Testis (tissue), 3 donors: ENCODE data around the gene MACROD2. TPM values are rescaled to one million over a fixed set of nuclear protein-coding genes. Genes with fewer than 3 reads are reported as not detected.

Source experiments
- DNase-seq: peaks from one replicate; pipeline ENCODE4 v3.0.0-alpha.2; 2019
- H3K27ac ChIP-seq, 2 donors: fragments of 200-600 bp; sonication (generic); one replicate each; pipeline ENCODE4 v1.5.1; 2019
- H3K27me3 ChIP-seq: fragments of 200-600 bp; sonication (generic); one replicate; pipeline ENCODE4 v1.5.1; 2019
- H3K36me3 ChIP-seq: fragments of 200-600 bp; sonication (generic); one replicate; pipeline ENCODE4 v1.5.1; 2017; ENCODE audit warnings: low read depth; ENCODE audit errors: missing control alignments
- H3K4me1 ChIP-seq: fragments of 200-600 bp; sonication (generic); one replicate; pipeline ENCODE4 v1.5.1; 2019
- H3K4me3 ChIP-seq, 2 donors: fragments of 200-600 bp; sonication (generic); one replicate each; pipeline ENCODE4 v1.5.1; 2017 to 2019
- H3K9me3 ChIP-seq: fragments of 200-600 bp; sonication (generic); one replicate; pipeline ENCODE4 v1.5.1; 2017
- CTCF ChIP-seq, 3 experiments: fragments of 450-650 bp in 2 of 3; fragments of 200-600 bp in 1 of 3; sonication (generic) in 1 of 3; IDR thresholded peaks; one replicate each; pipeline ENCODE4 v1.5.1; 2016 to 2019; ENCODE audit warnings: antibody characterized with exemption in 3 of 3, mild to moderate bottlenecking in 2 of 3, moderate library complexity in 1 of 3
- POLR2A ChIP-seq: fragments of 450-650 bp; IDR thresholded peaks from one replicate; pipeline ENCODE4 v1.6.1; 2017; ENCODE audit warnings: antibody characterized with exemption, mild to moderate bottlenecking, moderate library complexity
- WGBS, 2 donors: methylation state at CpG; one replicate each; pipeline ENCODE4 v1.1.5; 2018; 5-methylcytosine and 5-hydroxymethylcytosine counted together
- intact Hi-C: fragments of 100-400 bp; cut with DNase I; formaldehyde crosslinking; loops from one replicate; pipeline ENCODE4 v1.15.1; 2023; ENCODE audit warnings: low total_unique reads
- polyA plus RNA-seq: library from polyadenylated mRNA; stranded (reverse); fragments of 350-450 nt; fragmentation: Illumina TruSeq; extraction: RNeasy Lipid Tissue Mini Kit (QIAGEN cat#74804); gene quantifications from one replicate; pipeline ENCODE4 v1.2.3, GENCODE V29; 2014; ENCODE audit warnings: low read depth, low replicate concordance; ENCODE audit not compliant: insufficient read depth
- total RNA-seq, 2 donors: library from RNA; depleted of rRNA; stranded (reverse); fragments of >200 nt; gene quantifications; one replicate each; pipeline ENCODE4 v1.2.3, GENCODE V29; 2016

MACROD2 gene
- total and polyA plus RNA-seq, 3 donors from 2014 or later = 12.6 to 20.6 (median 16.8) TPM

GRCh38 chr20:14959506-14960475, 964.5 kb downstream of the MACROD2 start:
- Histone ChIP-seq H3K4me1 (no peaks in the 10 kb centered on the region), H3K36me3 (no peaks in the 10 kb centered on the region), H3K27ac (no peak overlapping the region), H3K27me3 (no peaks in the 10 kb centered on the region), H3K9me3 (no peaks in the 10 kb centered on the region), H3K4me3 (no peak overlapping the region)
- DNase-seq = no peak
- 89 to 90% methylated on average over 7 of the region's 7 CpGs for WGBS, 2 donors
- intact Hi-C loops = no loop called here
- TF ChIP-seq POLR2A (no peak), CTCF (IDR thresholded peaks at IDR 0.05) (no peak)

- H3K36me3 ChIP-seq = no peaks in the 10 kb centered on the region
- intact Hi-C loops = no loop called here
- H3K9me3 ChIP-seq = no peaks in the 10 kb centered on the region
- no peaks in the 10 kb centered on the region for H3K4me1 ChIP-seq
- DNase-seq = no peak
- H3K4me3 ChIP-seq = no peak overlapping the region
- no peak overlapping the region for H3K27ac ChIP-seq
- no peaks in the 10 kb centered on the region for H3K27me3 ChIP-seq
- 94 to 97% methylated on average over 3 of the region's 3 CpGs for WGBS, 2 donors
- TF ChIP-seq CTCF (IDR thresholded peaks at IDR 0.05) (no peak), POLR2A (no peak)
Measured at GRCh38 chr20:14960831-14961230, 965.5 kb downstream of the MACROD2 start.

- Histone ChIP-seq H3K27ac (no peak overlapping the region), H3K36me3 (no peaks in the 10 kb centered on the region), H3K4me1 (no peaks in the 10 kb centered on the region), H3K9me3 (no peaks in the 10 kb centered on the region), H3K27me3 (no peaks in the 10 kb centered on the region), H3K4me3 (no peak overlapping the region)
- TF ChIP-seq CTCF (IDR thresholded peaks at IDR 0.05) (no peak), POLR2A (no peak)
- DNase-seq = no peak
- intact Hi-C loops = no loop called here
- WGBS, 2 donors = 55 to 61% methylated on average over 3 of the region's 3 CpGs
Measured at GRCh38 chr20:14963262-14963663, 967.9 kb downstream of the MACROD2 start.

GRCh38 chr20:14966203-14966602, 970.9 kb downstream of the MACROD2 start:
- no peak for DNase-seq
- TF ChIP-seq CTCF (IDR thresholded peaks at IDR 0.05) = no peak
- TF ChIP-seq POLR2A = no peak
- Histone ChIP-seq H3K9me3 (no peaks in the 10 kb centered on the region), H3K36me3 (no peaks in the 10 kb centered on the region), H3K4me1 (no peaks in the 10 kb centered on the region), H3K27me3 (no peaks in the 10 kb centered on the region), H3K27ac (no peak overlapping the region), H3K4me3 (no peak overlapping the region)
- WGBS, 2 donors = 91 to 92% methylated on average over 3 of the region's 3 CpGs
- intact Hi-C loops = no loop called here

GRCh38 chr20:14966808-14967207, 971.5 kb downstream of the MACROD2 start:
- Histone ChIP-seq H3K4me3 (no peak overlapping the region), H3K36me3 (no peaks in the 10 kb centered on the region)

More at GRCh38 chr20:14966808-14967207, 971.5 kb downstream of the MACROD2 start:
- DNase-seq = no peak
- no peak for TF ChIP-seq CTCF (IDR thresholded peaks at IDR 0.05)
- no peak for TF ChIP-seq POLR2A
- Histone ChIP-seq H3K4me1 (no peaks in the 10 kb centered on the region), H3K9me3 (no peaks in the 10 kb centered on the region), H3K27me3 (no peaks in the 10 kb centered on the region), H3K27ac (no peak overlapping the region)
- intact Hi-C loops = no loop called here
